Activated CD8-positive, alpha-beta memory T cell treated with anti-CD3 and anti-CD28 coated beads for 24 hours (primary cell): ENCODE results near the gene PPP6R2.
"Not testable (repeated sequence)": the region's sequence is repeated elsewhere in the genome, so short reads cannot be mapped to it uniquely, and the experiment has no call there.

Experiments
- DNase-seq: peaks from one replicate; pipeline ENCODE4 v3.0.0-alpha.2; 2020

Gene PPP6R2

GRCh38 chr22:50318698-50319411, 24.3 kb upstream of the PPP6R2 start:
- DNase-seq: no peak

DNA sequence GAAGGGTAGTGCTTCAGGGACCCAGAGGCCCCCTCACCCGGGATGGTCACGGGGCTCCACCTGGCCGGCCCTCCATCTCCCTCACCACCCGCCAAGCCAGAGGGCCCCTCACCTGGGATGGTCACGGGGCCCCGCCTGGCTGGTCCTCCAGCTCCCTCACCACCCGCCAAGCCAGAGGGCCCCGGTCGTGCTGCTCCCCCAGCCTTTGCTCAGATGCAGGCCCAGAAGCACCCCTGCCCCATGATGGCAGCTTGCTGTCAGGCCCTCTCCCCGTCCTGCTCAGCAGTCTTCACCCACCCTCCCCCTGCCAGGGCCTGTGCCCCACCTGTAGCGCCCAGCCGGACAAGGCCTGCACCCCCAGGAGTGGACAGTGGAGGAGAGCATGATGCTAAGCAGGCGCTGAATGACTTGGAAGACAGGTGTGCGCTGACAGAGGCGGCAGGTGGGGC, 23.6 kb upstream of the PPP6R2 start:
- no peak for DNase-seq

- no peak for DNase-seq
These were observed 23.0 kb upstream of the PPP6R2 start for GRCh38 chr22:50320116-50320515.

GRCh38 chr22:50320671-50321325, 22.3 kb upstream of the PPP6R2 start:
- DNase-seq: no peak

GRCh38 chr22:50322382-50323104, 20.6 kb upstream of the PPP6R2 start:
- DNase-seq: not testable (repeated sequence)

DNA sequence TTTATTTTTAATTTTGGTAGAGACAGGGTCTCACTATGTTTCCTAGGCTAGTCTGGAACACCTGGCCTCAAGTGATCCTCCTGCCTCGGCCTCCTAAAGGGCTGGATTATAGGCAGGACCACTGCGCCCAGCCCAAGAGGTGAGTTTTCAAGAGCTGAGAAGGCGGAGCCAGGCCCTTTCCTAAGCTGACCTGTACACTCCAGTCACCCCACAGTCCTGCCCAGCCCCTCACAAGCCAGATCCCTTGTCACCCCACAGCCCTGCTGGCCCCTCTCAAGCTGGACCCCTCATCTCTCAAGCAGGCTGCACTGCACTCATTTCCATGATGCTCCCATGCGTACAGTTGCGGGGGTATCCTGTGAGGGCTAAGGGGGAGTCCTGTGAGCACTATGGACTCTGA, 19.2 kb upstream of the PPP6R2 start:
- DNase-seq: no peak

- DNase-seq: no peak
These were observed 17.5 kb upstream of the PPP6R2 start for GRCh38 chr22:50325444-50326224.

DNA sequence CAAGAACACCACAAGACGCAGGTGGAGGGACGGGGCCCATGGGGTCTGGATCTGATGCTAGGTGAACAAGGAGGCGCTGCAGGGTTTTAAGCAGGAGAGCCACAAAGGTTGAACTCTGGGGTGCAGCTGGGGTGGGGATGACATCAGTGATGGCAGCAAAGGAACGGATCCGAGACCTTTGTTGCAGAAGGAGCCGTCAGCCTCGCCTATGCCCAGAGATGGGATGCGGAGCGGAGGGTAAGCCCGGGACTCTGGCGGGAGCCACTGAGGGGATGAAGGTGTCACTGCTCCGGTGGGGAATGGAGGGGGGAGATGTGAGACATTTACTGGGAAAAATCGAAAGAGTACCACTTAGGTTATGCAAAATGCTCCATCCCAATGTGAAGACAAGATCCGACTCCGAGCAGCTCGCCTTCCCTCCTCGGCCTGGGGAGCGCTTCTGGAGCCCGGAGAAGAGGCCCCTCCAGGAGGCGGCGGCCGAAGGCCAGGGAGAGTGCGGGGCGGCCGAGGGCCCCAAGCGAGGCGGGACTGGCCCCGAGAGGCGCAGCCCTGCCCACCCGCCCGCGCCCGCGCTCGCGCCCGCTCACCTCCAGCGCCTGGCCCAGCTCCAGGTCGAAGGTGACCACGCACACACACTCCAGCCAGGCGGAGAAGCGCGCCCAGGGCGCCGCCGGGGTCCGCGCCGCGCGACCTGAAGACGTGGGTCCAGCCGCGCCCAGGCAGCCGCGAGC, 16.7 kb upstream of the PPP6R2 start:
- no peak for DNase-seq

GRCh38 chr22:50326956-50327710, 16.0 kb upstream of the PPP6R2 start, which contains the start of gene DENND6B:
Gene DENND6B, minus strand, starts transcription at chr22:50327012. Its CDS starts 24 bp downstream, at chr22:50326988.
- DNase-seq: peak; percentile 88

GRCh38 chr22:50327711-50328019, 15.5 kb upstream of the PPP6R2 start:
- DNase-seq: no peak

DNA sequence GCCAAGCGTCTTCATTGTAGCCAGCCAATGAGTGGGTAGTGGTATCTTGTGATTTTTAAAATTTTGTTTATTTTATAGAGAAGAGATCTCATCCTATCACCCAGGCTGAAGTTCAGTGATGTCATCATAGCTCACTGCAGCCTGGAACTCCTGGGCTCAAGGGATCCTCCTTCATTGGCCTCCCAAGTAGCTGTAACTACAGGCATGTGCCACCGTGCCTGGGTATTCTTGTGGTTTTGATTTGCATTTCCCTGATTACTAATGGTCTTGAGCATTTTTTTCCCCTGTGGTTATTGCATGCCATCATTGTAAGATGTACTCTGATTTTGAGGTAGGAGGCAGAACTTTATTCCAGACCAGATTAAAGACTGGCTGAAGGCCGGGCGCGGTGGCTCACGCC, 13.9 kb upstream of the PPP6R2 start:
- no peak for DNase-seq

DNA sequence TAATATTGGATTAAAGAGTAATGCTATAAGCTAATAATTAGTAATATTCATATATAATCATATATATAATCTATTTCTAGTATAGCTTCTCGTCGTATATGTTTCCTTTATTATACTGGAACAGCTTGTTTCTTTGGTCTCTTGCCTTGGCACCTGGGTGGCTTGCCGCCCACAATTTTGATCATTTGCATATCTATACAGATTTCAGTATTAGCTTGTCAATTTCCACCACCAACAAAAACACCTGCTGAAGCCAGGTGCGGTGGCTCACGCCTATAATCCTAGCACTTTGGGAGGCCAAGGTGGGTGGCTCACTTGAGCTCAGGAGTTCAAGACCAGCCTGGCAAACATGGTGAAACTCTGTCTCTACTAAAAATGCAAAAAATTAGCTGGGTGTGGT, 8.7 kb upstream of the PPP6R2 start:
- DNase-seq: not testable (repeated sequence)

DNA sequence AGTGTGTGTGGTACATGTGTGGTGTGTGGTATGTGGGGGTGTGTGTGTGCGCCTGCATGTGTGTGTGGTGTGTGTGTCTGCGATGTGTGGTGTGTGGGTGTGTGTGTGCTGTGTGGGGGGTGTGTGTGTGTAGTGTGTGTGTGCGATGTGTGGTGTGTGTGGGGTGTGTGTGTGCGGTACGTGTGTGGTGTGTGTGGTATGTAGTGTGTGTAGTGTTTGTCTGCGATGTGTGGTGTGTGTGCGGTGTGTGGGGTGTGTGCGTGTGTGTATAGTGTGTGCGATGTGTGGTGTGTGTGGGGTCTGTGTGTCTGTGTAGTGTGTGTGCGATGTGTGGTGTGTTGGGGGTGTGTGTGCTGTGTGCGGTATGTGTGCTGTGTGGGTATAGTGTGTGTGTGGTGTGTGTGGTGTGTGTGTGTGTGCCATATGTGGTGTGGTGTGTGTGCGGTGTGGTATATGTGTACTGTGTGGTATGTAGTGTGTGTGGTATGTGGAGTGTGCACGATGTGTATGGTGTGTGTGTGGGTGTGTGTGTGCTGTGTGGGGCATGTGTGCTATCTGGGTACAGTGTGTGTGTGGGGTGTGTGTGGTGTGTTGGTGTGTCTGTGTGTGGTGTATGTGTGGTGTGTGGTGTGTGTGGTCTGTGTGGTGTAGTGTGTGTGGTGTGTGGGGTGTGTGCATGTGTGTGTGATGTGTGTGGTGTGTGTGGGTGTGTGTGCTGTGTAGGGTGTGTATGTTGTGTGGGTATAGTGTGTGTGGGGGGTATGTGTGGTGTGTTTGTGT, 5.7 kb upstream of the PPP6R2 start:
- DNase-seq: no peak

- DNase-seq: no peak
These were observed 5.0 kb upstream of the PPP6R2 start for GRCh38 chr22:50338042-50338573.

GRCh38 chr22:50338860-50339462, 4.2 kb upstream of the PPP6R2 start:
- no peak for DNase-seq

- DNase-seq: no peak
These were observed 2.9 kb upstream of the PPP6R2 start for GRCh38 chr22:50339945-50340879.

- peak; percentile 97 for DNase-seq
These were observed 1.0 kb upstream of the PPP6R2 start for GRCh38 chr22:50341977-50342650.

- no peak for DNase-seq
These were observed 411 bp downstream of the PPP6R2 start for GRCh38 chr22:50343541-50343935.
